Measurements from ENCODE around the gene GAGE10.

DNA sequence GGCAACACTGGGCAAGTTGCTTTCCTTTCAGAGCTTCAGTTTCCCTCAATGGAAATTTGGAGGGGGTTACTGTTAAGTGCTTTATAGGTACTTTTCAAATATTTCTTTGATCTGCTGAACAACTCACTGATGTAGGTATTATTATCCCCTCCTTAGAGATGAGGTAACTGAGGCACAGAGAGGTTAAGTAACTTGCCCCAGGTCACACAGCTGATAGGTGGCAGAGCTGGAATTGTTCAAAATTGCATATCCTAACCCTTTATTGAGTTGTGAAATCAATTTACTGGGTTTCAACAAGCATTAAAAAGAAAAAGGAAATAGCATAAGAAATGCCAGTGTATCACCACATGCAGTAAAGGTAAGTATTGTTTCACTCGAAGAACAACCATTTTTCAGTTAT lies 27.2 kb upstream of the GAGE10 start:
- TF ChIP-seq, protein P1, sequence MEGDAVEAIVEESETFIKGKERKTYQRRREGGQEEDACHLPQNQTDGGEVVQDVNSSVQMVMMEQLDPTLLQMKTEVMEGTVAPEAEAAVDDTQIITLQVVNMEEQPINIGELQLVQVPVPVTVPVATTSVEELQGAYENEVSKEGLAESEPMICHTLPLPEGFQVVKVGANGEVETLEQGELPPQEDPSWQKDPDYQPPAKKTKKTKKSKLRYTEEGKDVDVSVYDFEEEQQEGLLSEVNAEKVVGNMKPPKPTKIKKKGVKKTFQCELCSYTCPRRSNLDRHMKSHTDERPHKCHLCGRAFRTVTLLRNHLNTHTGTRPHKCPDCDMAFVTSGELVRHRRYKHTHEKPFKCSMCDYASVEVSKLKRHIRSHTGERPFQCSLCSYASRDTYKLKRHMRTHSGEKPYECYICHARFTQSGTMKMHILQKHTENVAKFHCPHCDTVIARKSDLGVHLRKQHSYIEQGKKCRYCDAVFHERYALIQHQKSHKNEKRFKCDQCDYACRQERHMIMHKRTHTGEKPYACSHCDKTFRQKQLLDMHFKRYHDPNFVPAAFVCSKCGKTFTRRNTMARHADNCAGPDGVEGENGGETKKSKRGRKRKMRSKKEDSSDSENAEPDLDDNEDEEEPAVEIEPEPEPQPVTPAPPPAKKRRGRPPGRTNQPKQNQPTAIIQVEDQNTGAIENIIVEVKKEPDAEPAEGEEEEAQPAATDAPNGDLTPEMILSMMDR (IDR thresholded peaks at IDR 0.05) = no peak
- TF ChIP-seq POLR2AphosphoS5 (IDR thresholded peaks at IDR 0.05) = no peak
- TF ChIP-seq EP300 (IDR thresholded peaks at IDR 0.05) = no peak

Data from suprapubic skin (tissue), 4 donors.